Measurements from ENCODE around the gene FBXW9.

- no peak for TF ChIP-seq CTCF (IDR thresholded peaks at IDR 0.05; ENCODE audit: poor library complexity, severe bottlenecking)
- TF ChIP-seq EZH2 (IDR thresholded peaks at IDR 0.05; ENCODE audit: borderline replicate concordance, insufficient read depth, low read length, poor library complexity, severe bottlenecking): no peak
- TF ChIP-seq EP300 (conservative IDR thresholded peaks at IDR 0.05; ENCODE audit: poor library complexity, severe bottlenecking): no peak
- TF ChIP-seq REST (IDR thresholded peaks at IDR 0.05; ENCODE audit: borderline replicate concordance): no peak
- TF ChIP-seq SMC3 (conservative IDR thresholded peaks at IDR 0.05; ENCODE audit: poor library complexity): no peak
- no peak for TF ChIP-seq POLR2AphosphoS5 (IDR thresholded peaks at IDR 0.05)
- no peak for TF ChIP-seq MXI1 (conservative IDR thresholded peaks at IDR 0.05; ENCODE audit: poor library complexity, severe bottlenecking)
- no peak for TF ChIP-seq RAD21 (conservative IDR thresholded peaks at IDR 0.05)
These were observed 12.2 kb upstream of the FBXW9 start for GRCh38 chr19:12708641-12709040.

Data from neural cell (in vitro differentiated cells).